GM18870 (cell line): ENCODE results near the gene KMT5B.

Experiments
- ATAC-seq: cut with Tn5 transposase; IDR thresholded peaks from one replicate; pipeline ENCODE4 v1.9.1; 2021; ENCODE audit warnings: moderate library complexity; ENCODE audit not compliant: unreplicated experiment

Gene KMT5B

GRCh38 chr11:68121067-68121899 lies 91.8 kb downstream of the KMT5B start, which contains the start of gene CHKA:
TSS of gene CHKA (minus strand) at chr11:68121388. CDS start at chr11:68121177, 211 bp downstream.
- ATAC-seq, result peak; percentile 40

- ATAC-seq, result peak; percentile 7
Observed at GRCh38 chr11:68120273-68121066, 92.6 kb downstream of the KMT5B start.

GRCh38 chr11:68118706-68119448 lies 94.2 kb downstream of the KMT5B start:
- no peak for ATAC-seq

- no peak for ATAC-seq
Observed at GRCh38 chr11:68117853-68118470, 95.1 kb downstream of the KMT5B start.

- no peak for ATAC-seq
Observed at GRCh38 chr11:68116974-68117373, 96.1 kb downstream of the KMT5B start.

GRCh38 chr11:68116126-68116525 lies 97.0 kb downstream of the KMT5B start:
- ATAC-seq, result no peak

- no peak for ATAC-seq
Observed at GRCh38 chr11:68115285-68115684, 97.8 kb downstream of the KMT5B start.

- no peak for ATAC-seq
Observed at GRCh38 chr11:68113986-68114385, 99.1 kb downstream of the KMT5B start.

- ATAC-seq, result no peak
Observed at GRCh38 chr11:68107689-68108088, 105.4 kb downstream of the KMT5B start.

- no peak for ATAC-seq
Observed at GRCh38 chr11:68106165-68106940, 106.7 kb downstream of the KMT5B start.
